Thoracic aorta (tissue), 2 donors: ENCODE measurements around the gene PARVA. TPM values are rescaled to one million over a fixed set of nuclear protein-coding genes. Genes with fewer than 3 reads are reported as not detected.
A peak's percentile ranks its signal among the peaks of the same experiment; 100 is the strongest.

Source experiments
- ATAC-seq: fragments of 150-250 bp; one replicate; pipeline ENCODE4 v1.8.0; 2017; ENCODE audit warnings: low read depth; ENCODE audit not compliant: insufficient number of reproducible peaks, low FRiP score
- DNase-seq: peaks from one replicate; pipeline ENCODE4 v3.0.0-alpha.2; 2020; ENCODE audit warnings: low spot score
- H3K27ac ChIP-seq, 2 donors: fragments of 200-600 bp; sonication (generic); 1 replicate in 1 of 2; 2 replicates in 1 of 2; pipeline ENCODE4 v1.5.1; 2016; ENCODE audit warnings: mild to moderate bottlenecking in 2 of 2, moderate library complexity in 2 of 2
- H3K27me3 ChIP-seq: fragments of 200-600 bp; sonication (generic); replicated peaks from 2 replicates; pipeline ENCODE4 v1.6.0; 2016; ENCODE audit warnings: mild to moderate bottlenecking; ENCODE audit not compliant: insufficient read depth
- H3K36me3 ChIP-seq: fragments of 200-600 bp; sonication (generic); one replicate; pipeline ENCODE4 v1.5.1; 2016
- H3K4me1 ChIP-seq, 2 donors: fragments of 200-600 bp; sonication (generic); 1 replicate in 1 of 2; 2 replicates in 1 of 2; pipeline versions ENCODE4 v1.5.1 to v1.6.0; 2016; ENCODE audit warnings: low read depth in 2 of 2, mild to moderate bottlenecking in 1 of 2; ENCODE audit not compliant: control insufficient read depth in 1 of 2
- H3K4me3 ChIP-seq: fragments of 200-600 bp; sonication (generic); 2 replicates; pipeline ENCODE4 v1.5.1; 2016; ENCODE audit warnings: mild to moderate bottlenecking
- H3K9me3 ChIP-seq: fragments of 200-600 bp; sonication (generic); 2 replicates; pipeline ENCODE4 v1.5.1; 2016
- total RNA-seq, 2 donors: library from RNA; depleted of rRNA; stranded (reverse); fragments of >200 nt; gene quantifications; one replicate each; pipeline versions ENCODE4 v1.1.0 to v1.2.3, GENCODE V29; 2016
- TF ChIP-seq, protein P1 (sequence below): fragments of 200-600 bp; sonication (generic); IDR thresholded peaks from one replicate; pipeline ENCODE4 v1.5.1; 2019; ENCODE audit warnings: antibody characterized with exemption

The PARVA gene
- total RNA-seq, 2 donors from 2014 or later = 96.7 to 99.7 TPM

DNA sequence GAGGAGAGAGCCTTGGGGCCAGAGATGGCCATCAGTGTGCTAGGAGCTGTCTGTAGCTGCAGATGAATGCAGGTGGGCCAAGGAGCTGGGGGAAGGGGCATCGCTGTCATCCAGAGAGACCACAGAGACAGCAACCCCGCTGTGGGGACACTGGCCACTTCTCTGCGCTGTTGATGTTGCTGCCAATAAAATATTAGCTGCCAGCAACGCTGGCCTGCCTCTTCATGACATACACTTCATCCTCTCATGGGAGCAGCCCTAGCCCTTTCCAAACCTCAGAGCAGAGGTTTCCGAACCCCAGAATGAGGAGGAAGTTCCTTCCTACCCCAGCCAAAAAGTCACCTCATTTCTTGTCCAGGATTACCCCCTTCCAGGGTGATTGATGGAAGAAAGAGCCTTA is 106.2 kb downstream of the PARVA start:
- no peaks in the 10 kb centered on the region for H3K4me1 ChIP-seq
- H3K27ac ChIP-seq = no peak overlapping the region
- no peaks in the 10 kb centered on the region for H3K9me3 ChIP-seq
- H3K36me3 ChIP-seq = peaks cover 17% of the 10 kb centered on the region
- ATAC-seq (no peak), DNase-seq (no peak)
- H3K27me3 ChIP-seq = no peaks in the 10 kb centered on the region
- TF ChIP-seq, protein P1, sequence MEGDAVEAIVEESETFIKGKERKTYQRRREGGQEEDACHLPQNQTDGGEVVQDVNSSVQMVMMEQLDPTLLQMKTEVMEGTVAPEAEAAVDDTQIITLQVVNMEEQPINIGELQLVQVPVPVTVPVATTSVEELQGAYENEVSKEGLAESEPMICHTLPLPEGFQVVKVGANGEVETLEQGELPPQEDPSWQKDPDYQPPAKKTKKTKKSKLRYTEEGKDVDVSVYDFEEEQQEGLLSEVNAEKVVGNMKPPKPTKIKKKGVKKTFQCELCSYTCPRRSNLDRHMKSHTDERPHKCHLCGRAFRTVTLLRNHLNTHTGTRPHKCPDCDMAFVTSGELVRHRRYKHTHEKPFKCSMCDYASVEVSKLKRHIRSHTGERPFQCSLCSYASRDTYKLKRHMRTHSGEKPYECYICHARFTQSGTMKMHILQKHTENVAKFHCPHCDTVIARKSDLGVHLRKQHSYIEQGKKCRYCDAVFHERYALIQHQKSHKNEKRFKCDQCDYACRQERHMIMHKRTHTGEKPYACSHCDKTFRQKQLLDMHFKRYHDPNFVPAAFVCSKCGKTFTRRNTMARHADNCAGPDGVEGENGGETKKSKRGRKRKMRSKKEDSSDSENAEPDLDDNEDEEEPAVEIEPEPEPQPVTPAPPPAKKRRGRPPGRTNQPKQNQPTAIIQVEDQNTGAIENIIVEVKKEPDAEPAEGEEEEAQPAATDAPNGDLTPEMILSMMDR = no peak
- H3K4me3 ChIP-seq = no peak overlapping the region

DNA sequence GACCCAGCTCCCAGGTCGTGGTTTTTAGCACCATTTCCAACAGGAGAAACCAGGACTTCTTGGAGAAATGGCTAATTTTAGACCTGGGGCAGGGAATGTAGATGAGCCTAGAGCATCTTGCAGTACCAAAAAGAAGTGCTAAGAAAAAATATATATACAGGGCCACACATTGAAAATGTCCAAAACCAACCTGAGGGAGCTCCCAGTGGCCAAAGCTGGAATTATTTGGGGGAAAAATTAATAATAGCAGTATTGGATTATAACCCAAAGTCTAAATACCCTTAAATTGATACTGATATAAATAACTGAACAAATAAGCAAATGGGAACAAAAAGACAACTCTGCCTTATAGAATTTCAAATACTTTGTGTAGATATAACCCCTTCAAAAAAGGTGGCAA is 108.0 kb downstream of the PARVA start:
- Histone ChIP-seq H3K4me1 (no peaks in the 10 kb centered on the region), H3K27ac (no peak overlapping the region), H3K9me3 (peaks cover 6% of the 10 kb centered on the region), H3K27me3 (no peaks in the 10 kb centered on the region), H3K36me3 (no peaks in the 10 kb centered on the region), H3K4me3 (no peak overlapping the region)
- ATAC-seq (no peak), DNase-seq (no peak)
- TF ChIP-seq, protein P1 = peak; percentile 46

DNA sequence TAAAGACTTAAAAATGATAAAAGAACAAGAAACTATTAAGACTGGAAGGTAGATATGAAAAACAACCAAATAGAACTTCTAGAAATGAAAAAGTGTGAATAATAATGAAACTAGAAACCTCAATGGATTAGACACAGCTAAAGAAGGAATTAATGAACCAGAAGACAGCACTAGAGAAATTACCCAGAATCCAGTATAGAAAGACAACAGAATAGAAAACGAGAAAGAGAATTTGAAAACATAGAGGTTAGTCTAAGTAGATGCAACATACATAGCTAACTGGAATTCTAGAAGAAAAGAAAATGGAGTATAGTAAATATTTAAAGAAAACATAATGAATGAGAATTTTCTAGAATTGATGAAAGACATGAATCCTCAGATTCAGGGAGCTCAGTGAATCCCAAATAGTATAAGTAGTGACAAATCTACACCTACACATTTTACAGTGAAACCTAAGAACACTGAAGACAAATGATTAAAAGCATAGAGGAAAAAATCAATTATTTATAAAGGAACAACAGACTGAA is 111.9 kb downstream of the PARVA start:
- DNase-seq = no peak
- peaks cover 6% of the 10 kb centered on the region for H3K9me3 ChIP-seq
- no peaks in the 10 kb centered on the region for H3K36me3 ChIP-seq
- no peak for ATAC-seq
- H3K4me1 ChIP-seq = peaks cover 0 to 1% of the 10 kb centered on the region in 2 donors
- no peak overlapping the region for H3K27ac ChIP-seq
- no peak overlapping the region for H3K4me3 ChIP-seq
- H3K27me3 ChIP-seq = no peaks in the 10 kb centered on the region
- TF ChIP-seq, protein P1 = no peak

DNA sequence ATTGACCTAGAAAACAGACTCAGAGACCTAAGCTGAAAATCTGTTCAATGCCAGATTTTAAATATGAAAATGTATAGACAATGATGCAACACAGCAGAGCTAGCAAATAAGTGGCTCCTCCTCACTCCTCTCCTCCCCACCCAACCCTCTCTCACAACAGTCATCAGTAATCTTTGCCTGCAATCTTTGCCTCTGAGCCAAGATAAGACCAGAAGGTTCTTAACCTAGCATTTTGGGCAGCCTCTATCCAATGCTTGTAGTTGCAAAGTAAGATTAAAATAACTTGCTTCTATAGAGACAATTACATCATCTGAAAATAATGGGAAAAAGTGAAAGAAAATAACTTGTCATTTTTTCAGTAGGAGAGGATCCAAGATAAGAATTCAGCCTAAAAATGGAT is 117.3 kb downstream of the PARVA start:
- TF ChIP-seq, protein P1 = no peak
- ATAC-seq = no peak
- DNase-seq = no peak
- Histone ChIP-seq H3K27me3 (no peaks in the 10 kb centered on the region), H3K4me3 (no peak overlapping the region), H3K4me1 (peaks cover 9 to 11% of the 10 kb centered on the region in 2 donors), H3K36me3 (peaks cover 25% of the 10 kb centered on the region), H3K9me3 (no peaks in the 10 kb centered on the region), H3K27ac (no peak overlapping the region)

DNA sequence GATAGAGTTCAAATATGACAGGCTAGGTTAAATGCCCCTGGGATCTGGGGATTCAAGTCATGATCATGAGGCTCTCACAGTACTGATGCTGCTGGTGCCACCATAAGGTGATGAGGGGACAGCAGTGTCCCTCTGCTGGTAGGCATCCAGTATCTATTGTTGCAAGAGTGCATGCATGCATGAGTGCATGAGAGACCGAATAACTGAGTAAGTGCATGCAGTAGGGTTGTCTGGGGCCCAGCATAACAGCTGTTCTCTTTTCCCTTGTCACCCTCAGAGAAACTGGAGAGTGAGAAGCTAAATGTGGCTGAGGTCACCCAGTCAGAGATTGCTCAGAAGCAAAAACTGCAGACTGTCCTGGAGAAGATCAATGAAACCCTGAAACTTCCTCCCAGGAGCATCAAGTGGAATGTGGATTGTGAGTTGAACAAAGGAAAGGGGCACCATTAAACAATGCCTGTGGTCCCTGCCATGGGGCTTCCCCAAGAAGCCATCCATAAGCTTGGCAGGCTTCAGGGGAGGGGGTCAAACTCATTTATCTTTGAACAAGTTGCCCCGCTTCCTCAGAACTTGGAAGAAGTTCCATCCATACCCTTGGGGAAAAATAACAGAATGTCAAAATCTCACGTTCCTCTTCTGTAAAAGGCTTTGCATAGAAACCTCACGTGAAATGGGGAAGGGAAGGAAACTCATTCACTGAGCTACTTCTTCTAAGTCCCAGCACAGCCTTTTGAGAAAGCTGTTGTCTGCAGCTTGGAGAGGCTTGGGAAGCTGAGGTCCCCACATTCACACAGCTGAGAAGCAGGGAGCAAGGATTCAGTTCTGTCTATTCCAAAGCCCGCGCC is 119.0 kb downstream of the PARVA start:
- Histone ChIP-seq H3K27me3 (no peaks in the 10 kb centered on the region), H3K27ac (no peak overlapping the region), H3K4me3 (no peak overlapping the region), H3K36me3 (peaks cover 34% of the 10 kb centered on the region), H3K4me1 (peaks cover 9 to 11% of the 10 kb centered on the region in 2 donors), H3K9me3 (no peaks in the 10 kb centered on the region)
- no peak for ATAC-seq
- no peak for DNase-seq
- TF ChIP-seq, protein P1 = no peak
